Islet of Langerhans (tissue), 1 donor: ENCODE results near the gene SLC6A4.
"Not testable (repeated sequence)": the region's sequence is repeated elsewhere in the genome, so short reads cannot be mapped to it uniquely, and the experiment has no call there.

Experiments
- FAIRE-seq: peaks from one replicate; lab custom pipeline; 2011; peaks lifted over from hg19 to GRCh38; lab: Jason Lieb, UNC

The SLC6A4 gene

GRCh38 chr17:30170415-30170987 is 65.0 kb downstream of the SLC6A4 start:
- no peak for FAIRE-seq

GRCh38 chr17:30165960-30166359 is 69.5 kb downstream of the SLC6A4 start:
- no peak for FAIRE-seq

- FAIRE-seq, result no peak
Observed at GRCh38 chr17:30165147-30165546, 70.3 kb downstream of the SLC6A4 start.

GRCh38 chr17:30164531-30164930 is 71.0 kb downstream of the SLC6A4 start:
- FAIRE-seq, result no peak

- FAIRE-seq, result no peak
Observed at GRCh38 chr17:30161601-30162000, 73.9 kb downstream of the SLC6A4 start.

- FAIRE-seq, result no peak
Observed at GRCh38 chr17:30160419-30161172, 74.9 kb downstream of the SLC6A4 start.

GRCh38 chr17:30158896-30159625 is 76.4 kb downstream of the SLC6A4 start:
- FAIRE-seq, result no peak

GRCh38 chr17:30155389-30155788 is 80.1 kb downstream of the SLC6A4 start:
- no peak for FAIRE-seq

- FAIRE-seq, result no peak
Observed at GRCh38 chr17:30153463-30153862, 82.0 kb downstream of the SLC6A4 start.

GRCh38 chr17:30151471-30151870 is 84.0 kb downstream of the SLC6A4 start:
- no peak for FAIRE-seq

- FAIRE-seq, result no peak
Observed at GRCh38 chr17:30148376-30148775, 87.1 kb downstream of the SLC6A4 start.

GRCh38 chr17:30147860-30148259 is 87.6 kb downstream of the SLC6A4 start:
- FAIRE-seq, result not testable (repeated sequence)
